ENCODE results near the gene TMEM212.
"Not testable (repeated sequence)": the region's sequence is repeated elsewhere in the genome, so short reads cannot be mapped to it uniquely, and the experiment has no call there.

Gene TMEM212

DNA sequence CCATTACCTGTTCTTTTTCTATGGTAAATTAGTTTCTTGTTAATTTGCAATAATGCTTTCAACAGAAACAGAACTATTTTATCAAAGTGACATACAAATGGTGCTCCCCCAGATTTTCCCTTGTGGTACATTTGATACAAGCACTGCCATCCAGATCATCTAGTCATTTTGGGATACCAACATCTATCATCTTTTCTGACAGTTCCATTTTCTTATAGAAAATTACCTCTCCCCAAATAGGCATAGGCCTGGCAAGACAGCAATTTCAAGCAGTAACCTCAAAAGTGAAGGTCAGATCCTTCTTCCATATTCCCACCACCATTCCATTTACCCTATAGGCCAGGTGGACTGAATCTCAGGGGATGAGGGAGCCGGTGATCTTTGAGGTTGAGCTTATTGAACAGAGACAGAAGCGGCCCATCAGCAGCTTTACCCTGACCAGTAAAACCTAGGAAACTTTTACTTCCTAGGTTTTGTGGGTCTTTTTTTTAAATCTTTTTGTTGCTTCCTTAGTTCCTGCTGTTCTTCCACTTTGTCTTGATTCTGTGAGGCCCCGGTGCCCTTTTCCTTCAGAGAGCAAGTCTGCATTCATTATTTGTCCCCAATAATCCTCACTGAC is 29.8 kb upstream of the TMEM212 start:
- no peak for DNase-seq

- peak; percentile 70 for DNase-seq
Observed at GRCh38 chr3:171813897-171814460, 29.2 kb upstream of the TMEM212 start.

DNA sequence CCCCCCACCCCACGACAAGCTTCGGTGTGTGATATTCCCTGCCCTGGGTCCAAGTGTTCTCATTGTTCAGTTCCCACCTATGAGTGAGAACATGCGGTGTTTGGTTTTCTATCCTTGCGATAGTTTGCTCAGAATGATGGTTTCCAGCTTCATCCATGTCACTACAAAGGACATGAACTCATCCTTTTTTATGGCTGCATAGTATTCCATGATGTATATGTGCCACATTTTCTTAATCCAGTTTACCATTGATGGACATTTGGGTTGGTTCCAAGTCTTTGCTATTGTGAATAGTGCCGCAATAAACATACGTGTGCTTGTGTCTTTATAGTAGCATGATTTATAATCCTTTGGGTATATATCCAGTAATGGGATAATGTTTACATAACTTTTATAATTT is 28.5 kb upstream of the TMEM212 start:
- not testable (repeated sequence) for DNase-seq

GRCh38 chr3:171815973-171816595 is 27.1 kb upstream of the TMEM212 start:
- DNase-seq: no peak

GRCh38 chr3:171817074-171817800 is 25.9 kb upstream of the TMEM212 start:
- DNase-seq: no peak

GRCh38 chr3:171821044-171821443 is 22.1 kb upstream of the TMEM212 start:
- DNase-seq: no peak

DNA sequence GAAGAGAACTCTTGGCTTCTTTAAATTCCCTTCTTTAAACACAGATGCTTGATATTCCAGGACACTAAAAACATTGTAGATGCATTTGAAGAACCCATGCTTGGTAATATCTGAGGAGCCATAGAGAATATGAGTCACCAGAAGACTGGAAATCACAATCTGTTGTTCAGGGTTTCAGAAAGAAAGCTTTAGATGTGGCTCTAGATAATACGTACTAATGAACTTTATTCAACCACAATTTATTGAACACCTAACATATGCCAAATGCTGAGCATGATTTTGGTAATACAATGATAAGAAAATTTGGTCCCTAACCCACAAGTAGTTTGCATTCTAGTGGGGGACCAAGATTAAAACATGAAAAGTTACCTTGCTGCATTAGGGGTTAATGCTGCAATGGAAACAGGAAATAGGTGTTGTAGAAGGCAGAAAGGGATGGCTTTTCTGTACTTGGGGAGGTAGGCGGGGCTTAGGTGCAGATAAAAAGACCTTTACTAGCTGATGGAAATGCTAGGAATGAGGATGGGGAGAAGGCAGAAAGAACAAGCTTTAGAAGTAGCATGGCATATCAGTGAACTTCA is 21.3 kb upstream of the TMEM212 start:
- DNase-seq: no peak

DNA sequence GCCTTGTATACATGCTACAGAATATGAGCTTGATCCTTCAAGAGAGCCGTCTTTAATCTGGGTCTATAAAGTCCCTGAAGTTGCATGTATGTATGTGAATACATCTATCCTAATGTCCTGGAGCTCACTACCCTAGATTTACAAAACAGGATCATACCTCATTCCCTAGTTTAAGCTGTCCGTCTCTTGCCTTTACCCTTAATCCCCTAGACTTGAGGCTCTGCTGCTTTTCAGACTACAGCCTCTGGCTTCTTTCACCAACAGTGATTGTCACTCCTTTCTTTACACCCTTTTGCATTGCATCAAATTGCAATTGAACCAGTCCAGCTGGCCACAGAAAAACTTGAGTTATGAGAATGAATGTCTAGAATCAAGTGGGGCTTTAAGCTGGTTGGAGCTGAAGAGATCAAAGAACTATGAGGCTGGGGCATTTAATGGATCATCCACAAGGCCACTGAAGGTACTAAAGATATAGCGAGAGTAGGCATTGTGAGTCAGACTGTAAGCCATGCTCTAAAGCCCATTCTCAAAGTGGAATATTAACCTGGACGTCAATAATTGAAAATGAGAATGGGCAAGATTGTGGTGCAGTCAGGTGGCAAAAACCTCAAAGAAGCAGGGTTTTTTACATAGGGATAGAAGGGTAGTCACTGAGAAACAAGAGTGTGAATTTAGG is 20.6 kb upstream of the TMEM212 start:
- DNase-seq: no peak

DNA sequence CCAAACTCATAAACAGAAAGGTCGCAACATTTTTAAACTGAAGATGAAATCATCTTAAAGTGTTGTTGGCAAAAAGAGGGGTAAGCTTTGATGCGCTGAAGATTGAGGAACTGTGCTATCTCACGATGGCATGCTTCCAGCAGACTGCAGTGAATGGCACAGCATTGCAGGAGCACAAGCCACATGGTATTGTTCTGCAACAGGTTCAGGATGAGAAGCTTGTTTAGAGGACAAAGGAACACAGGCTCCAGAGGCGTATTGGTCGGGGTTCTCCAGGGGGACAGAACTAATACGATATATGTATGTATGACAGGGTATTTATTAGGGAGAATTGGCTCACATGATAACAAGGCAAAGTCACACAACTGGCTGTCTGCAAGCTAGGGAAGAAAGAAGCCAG is 19.0 kb upstream of the TMEM212 start:
- DNase-seq: no peak

- DNase-seq: no peak
Observed at GRCh38 chr3:171824824-171825221, 18.3 kb upstream of the TMEM212 start.

DNA sequence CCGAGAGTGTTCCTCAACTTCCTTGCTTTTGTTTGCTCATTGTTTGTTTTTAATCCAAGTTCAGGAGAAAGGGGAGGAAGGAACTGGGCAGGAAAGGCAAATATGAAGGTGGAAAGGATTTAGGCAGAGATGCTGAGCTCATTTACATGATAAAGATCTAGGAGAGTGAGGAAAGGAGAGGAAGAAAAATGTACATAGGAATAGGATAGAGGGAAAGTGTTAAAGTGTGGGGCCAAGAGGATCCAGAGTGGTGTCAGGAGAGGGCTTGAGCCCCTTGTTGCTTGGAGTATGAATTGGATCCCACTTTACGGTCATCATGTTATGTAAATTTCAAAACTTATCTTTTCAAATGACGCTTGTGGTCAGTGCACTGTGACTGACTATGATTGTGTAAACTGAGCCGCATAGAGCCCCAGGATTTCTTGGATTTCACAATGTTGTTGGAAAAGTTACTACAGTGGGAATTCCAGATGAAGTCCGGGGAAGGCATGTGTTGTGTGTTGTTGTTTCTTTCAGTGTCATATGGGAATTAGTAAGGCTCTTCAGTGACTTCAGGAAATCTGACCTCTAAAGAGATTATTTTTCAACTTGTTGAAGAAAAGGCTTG is 17.8 kb upstream of the TMEM212 start:
- DNase-seq: peak; percentile 50

GRCh38 chr3:171827385-171827784 is 15.8 kb upstream of the TMEM212 start:
- DNase-seq: no peak

DNA sequence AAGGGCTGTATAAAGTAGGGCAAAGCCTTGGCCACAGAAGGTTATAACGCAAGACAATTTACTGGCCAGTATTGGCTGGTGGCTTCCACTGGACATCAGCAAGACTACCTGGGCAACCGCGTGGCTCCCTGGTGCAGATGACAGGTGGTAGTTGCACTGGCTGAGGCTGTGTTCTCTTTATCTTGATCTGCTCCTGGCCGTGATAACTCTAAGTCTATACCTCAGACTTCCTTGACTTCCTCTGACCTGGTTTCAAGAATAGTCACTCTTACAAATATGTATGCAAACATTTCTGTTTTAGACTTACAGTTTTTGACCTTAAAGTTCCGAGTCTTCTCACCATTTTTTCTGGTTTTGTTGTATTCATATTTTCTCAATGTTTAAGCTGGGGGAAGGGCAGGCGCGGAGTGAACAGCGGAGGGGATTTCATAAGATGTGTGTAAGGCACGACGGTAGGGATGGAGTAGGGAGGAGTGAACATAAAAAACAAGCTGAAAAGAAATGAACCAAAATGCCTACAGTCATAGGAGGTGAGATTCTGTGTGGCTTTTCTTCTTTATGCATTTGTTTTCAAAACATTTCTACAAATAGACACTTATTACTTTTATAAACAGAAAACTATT is 15.2 kb upstream of the TMEM212 start:
- DNase-seq: no peak

- DNase-seq: peak; percentile 46
Observed at GRCh38 chr3:171828902-171829770, 14.0 kb upstream of the TMEM212 start.

GRCh38 chr3:171829841-171830517 is 13.2 kb upstream of the TMEM212 start:
- DNase-seq: peak; percentile 77

- no peak for DNase-seq
Observed at GRCh38 chr3:171830518-171830875, 12.7 kb upstream of the TMEM212 start.

- peak; percentile 70 for DNase-seq
Observed at GRCh38 chr3:171831936-171832335, 11.2 kb upstream of the TMEM212 start.

DNA sequence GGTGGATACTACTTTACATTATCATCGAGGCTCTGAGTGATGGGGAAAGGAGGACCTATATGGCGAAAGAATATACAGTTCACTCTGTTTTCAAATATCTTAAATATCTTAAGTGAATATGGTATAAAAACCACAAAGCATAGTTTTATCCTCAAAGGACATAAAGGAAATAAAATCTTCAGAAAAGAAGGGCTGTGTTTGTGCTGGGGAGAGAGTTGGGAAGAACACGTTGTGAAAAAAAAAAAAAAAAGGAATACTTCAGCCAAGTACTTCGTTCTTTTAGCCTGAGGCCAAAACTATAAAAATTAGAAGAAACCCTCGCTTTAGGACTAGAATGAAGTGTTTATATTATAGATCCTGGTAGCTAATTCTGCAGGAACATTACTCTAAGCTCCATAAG is 10.2 kb upstream of the TMEM212 start:
- DNase-seq: no peak

DNA sequence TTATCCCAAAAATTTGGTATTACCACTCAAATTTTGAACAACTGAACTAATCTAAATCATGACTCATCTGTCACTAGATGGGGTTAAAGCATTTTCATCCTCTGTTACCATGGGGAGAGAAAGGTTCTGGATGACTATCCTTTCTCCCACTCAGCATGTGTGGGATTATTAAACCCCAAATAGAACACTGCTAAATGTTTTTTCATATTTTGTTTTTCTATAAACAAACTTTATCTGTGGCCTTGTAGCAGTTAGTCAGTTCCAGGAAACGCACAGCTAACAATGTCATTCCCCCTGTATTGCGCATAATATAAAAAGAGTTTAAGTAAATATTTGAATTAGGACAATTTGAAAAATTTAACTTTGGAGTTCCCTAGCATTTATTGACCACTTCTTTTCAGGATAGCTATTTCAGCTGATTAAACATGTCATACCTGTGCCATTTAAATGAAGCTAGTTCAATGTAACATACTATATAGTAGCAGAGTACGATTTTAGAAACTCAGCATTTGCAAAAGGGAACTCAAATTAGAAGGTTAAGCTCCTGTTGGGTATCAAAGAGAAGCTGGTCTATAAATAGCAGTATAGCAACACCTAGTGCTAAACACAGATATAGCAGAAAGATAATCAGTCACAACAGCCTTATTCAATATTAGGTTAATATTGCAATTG is 9.2 kb upstream of the TMEM212 start:
- no peak for DNase-seq

DNA sequence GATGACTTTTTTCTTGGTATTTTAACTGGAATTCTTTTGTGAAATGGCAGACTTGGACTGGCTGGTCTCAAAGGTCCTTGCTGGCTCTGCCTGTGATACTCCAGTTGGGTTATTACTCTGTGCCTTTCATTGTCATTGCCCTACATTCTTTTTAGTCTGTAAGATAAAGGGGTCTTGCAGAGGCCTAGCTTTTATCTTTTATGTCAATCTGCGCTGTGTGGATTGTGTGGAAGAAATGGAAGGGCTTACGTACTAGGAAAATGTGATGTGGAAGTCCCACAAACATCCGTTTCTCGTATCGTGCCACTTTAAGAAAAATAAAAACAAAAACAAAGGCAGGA is 8.7 kb upstream of the TMEM212 start:
- DNase-seq: no peak
